Transverse colon (tissue), 4 donors: Measurements from ENCODE around the gene LRP10. TPM values are rescaled to one million over a fixed set of nuclear protein-coding genes. Genes with fewer than 3 reads are reported as not detected.

Source experiments
- DNase-seq: peaks from one replicate; pipeline ENCODE4 v3.0.0-alpha.2; 2019
- H3K27ac ChIP-seq, 4 donors: fragments of 200-600 bp; sonication (generic); 2 replicates each; pipeline ENCODE4 v1.5.1; 2016 to 2018; ENCODE audit warnings: inconsistent platforms in 4 of 4
- H3K27me3 ChIP-seq: fragments of 200-600 bp; sonication (generic); 2 replicates; pipeline ENCODE4 v1.5.1; 2017; ENCODE audit warnings: inconsistent platforms
- H3K36me3 ChIP-seq, 4 donors: fragments of 200-600 bp; sonication (generic); 2 replicates each; pipeline ENCODE4 v1.5.1; 2017 to 2019; ENCODE audit warnings: inconsistent platforms in 4 of 4
- H3K4me1 ChIP-seq, 4 donors: fragments of 200-600 bp; sonication (generic); 2 replicates each; pipeline ENCODE4 v1.5.1; 2017 to 2020; ENCODE audit warnings: inconsistent platforms in 4 of 4
- H3K4me3 ChIP-seq, 4 donors: fragments of 200-600 bp; sonication (generic); 1 replicate in 1 of 4; 2 replicates in 3 of 4; pipeline versions ENCODE4 v1.5.1 to v1.6.1; 2017 to 2019; ENCODE audit warnings: inconsistent platforms in 4 of 4
- H3K9me3 ChIP-seq, 2 donors: fragments of 200-600 bp; sonication (generic); 2 replicates each; pipeline ENCODE4 v1.5.1; 2017 to 2019; ENCODE audit warnings: inconsistent platforms in 2 of 2
- EP300 ChIP-seq: sonication (generic); formaldehyde crosslinking; IDR thresholded peaks from one replicate; pipeline ENCODE4 v1.6.1; 2017; ENCODE audit warnings: antibody characterized with exemption, low read depth
- POLR2A ChIP-seq: fragments of 450-650 bp; IDR thresholded peaks from one replicate; pipeline ENCODE4 v1.6.1; 2016; ENCODE audit warnings: antibody characterized with exemption, mild to moderate bottlenecking, moderate library complexity
- POLR2AphosphoS5 ChIP-seq, 3 donors: sonication (generic); formaldehyde crosslinking; IDR thresholded peaks; one replicate each; pipeline ENCODE4 v1.6.1; 2016; ENCODE audit warnings: antibody characterized with exemption in 3 of 3
- WGBS, 2 donors: methylation state at CpG; one replicate each; pipeline ENCODE4 v1.1.5; 2018; ENCODE audit warnings: low coverage in 1 of 2; 5-methylcytosine and 5-hydroxymethylcytosine counted together
- in situ Hi-C, 4 donors: fragments of 200-750 bp; cut with MboI; loops; one replicate each; pipeline versions ENCODE4 v1.15.0 to v1.15.1; 2017; ENCODE audit warnings: low sequenced_read_pairs in 3 of 4, low pct_ligation_motif_present in 1 of 4, low pct_unique_long_range_greater_than_20kb in 1 of 4
- intact Hi-C: fragments of 100-400 bp; cut with DNase I; formaldehyde crosslinking; loops from one replicate; pipeline ENCODE4 v1.15.1; 2023; ENCODE audit warnings: low total_unique reads
- total RNA-seq, 4 donors: library from RNA; depleted of rRNA; stranded (reverse); fragments of >200 nt; gene quantifications; one replicate each; pipeline ENCODE4 v1.1.0, GENCODE V29; 2016
- TF ChIP-seq, protein P1 (sequence below), 5 experiments: fragments of 200-600 bp in 3 of 5; fragments of 450-650 bp in 2 of 5; sonication (generic) in 3 of 5; IDR thresholded peaks; 1 replicate in 2 of 5; 2 replicates in 3 of 5; pipeline ENCODE4 v1.5.1; 2016 to 2017; ENCODE audit warnings: antibody characterized with exemption in 5 of 5, inconsistent platforms in 3 of 5, mild to moderate bottlenecking in 2 of 5, moderate library complexity in 1 of 5

LRP10 gene
- total RNA-seq, 4 donors from 2014 or later: 88.8 to 232 (median 180) TPM

DNA sequence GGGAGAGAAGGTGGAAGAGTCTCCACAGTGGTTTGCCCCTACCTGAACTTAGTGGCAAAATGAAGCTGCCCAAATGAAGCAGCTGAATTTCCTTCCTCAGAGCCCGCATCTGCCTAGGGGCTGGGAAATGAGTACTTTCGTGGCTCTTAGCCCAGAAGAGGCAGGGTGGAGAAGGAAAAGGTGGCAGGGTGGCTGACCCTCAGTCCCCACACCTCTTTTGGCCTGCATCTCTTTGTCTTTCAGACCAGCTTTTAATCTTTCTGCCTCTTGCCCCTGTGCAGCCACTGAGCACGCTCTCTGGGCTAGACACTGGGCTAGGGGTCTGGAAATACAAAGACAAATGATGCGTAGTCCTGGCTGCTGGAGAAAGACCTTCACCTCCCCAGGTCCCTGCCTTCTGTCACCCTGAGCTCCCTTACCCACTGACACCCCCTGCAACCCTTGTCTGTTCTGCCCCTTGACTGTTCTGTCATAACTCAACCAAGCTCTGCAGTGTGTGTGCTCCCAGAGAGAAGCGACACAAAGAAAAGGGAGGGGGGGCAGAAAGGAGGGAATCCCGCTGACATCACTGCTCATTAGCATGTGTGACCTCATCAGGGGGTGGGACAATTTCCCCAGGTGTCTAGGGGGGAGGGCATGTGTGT is 11.1 kb downstream of the LRP10 start:
- TF ChIP-seq, protein P1, sequence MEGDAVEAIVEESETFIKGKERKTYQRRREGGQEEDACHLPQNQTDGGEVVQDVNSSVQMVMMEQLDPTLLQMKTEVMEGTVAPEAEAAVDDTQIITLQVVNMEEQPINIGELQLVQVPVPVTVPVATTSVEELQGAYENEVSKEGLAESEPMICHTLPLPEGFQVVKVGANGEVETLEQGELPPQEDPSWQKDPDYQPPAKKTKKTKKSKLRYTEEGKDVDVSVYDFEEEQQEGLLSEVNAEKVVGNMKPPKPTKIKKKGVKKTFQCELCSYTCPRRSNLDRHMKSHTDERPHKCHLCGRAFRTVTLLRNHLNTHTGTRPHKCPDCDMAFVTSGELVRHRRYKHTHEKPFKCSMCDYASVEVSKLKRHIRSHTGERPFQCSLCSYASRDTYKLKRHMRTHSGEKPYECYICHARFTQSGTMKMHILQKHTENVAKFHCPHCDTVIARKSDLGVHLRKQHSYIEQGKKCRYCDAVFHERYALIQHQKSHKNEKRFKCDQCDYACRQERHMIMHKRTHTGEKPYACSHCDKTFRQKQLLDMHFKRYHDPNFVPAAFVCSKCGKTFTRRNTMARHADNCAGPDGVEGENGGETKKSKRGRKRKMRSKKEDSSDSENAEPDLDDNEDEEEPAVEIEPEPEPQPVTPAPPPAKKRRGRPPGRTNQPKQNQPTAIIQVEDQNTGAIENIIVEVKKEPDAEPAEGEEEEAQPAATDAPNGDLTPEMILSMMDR (IDR thresholded peaks at IDR 0.05): no peak
- TF ChIP-seq EP300 (no peak), POLR2AphosphoS5 (IDR thresholded peaks at IDR 0.05) (no peak), POLR2A (no peak)
- Histone ChIP-seq H3K9me3 (no peaks in the 10 kb centered on the region), H3K4me3 (no peak overlapping the region), H3K27me3 (no peaks in the 10 kb centered on the region), H3K36me3 (peaks cover 0 to 10% (median 4%) of the 10 kb centered on the region in 4 donors), H3K4me1 (peaks cover 13 to 34% (median 15%) of the 10 kb centered on the region in 4 donors), H3K27ac (no peak overlapping the region)
- intact Hi-C loops: no loop called here
- in situ Hi-C loops: no loop called here
- 33 to 42% methylated on average over 3 to 6 of the region's 6 CpGs for WGBS, 2 donors
- DNase-seq: peak; percentile 55

GRCh38 chr14:22883173-22883976 is 11.8 kb downstream of the LRP10 start, which contains the start of gene REM2:
Gene REM2, plus strand, starts transcription at chr14:22883222. Its CDS starts 66 bp downstream, at chr14:22883288.
- no peak within 1 kb of the TSS for H3K4me3 ChIP-seq
- WGBS, 2 donors: 29 to 90% methylated on average over 2 to 15 of the region's 15 CpGs
- H3K9me3 ChIP-seq: no peaks in the 10 kb centered on the region
- in situ Hi-C loops: no loop called here
- TF ChIP-seq POLR2A (no peak), EP300 (no peak), POLR2AphosphoS5 (IDR thresholded peaks at IDR 0.05) (peak in 1 of 3 donors; percentile 7)
- TF ChIP-seq, protein P1 (IDR thresholded peaks at IDR 0.05): no peak
- H3K36me3 ChIP-seq: peaks cover 0 to 3% (median under 1%) of the 10 kb centered on the region in 4 donors
- intact Hi-C loops: no loop called here
- H3K27me3 ChIP-seq: no peaks in the 10 kb centered on the region
- no peak for DNase-seq
- H3K27ac ChIP-seq: no peak within 1 kb of the TSS
- H3K4me1 ChIP-seq: peaks cover 13 to 41% (median 15%) of the 10 kb centered on the region in 4 donors

GRCh38 chr14:22884076-22884737 is 12.7 kb downstream of the LRP10 start:
- H3K27me3 ChIP-seq: no peaks in the 10 kb centered on the region
- H3K36me3 ChIP-seq: no peaks in the 10 kb centered on the region
- H3K27ac ChIP-seq: no peak overlapping the region
- in situ Hi-C loops: no loop called here
- intact Hi-C loops: no loop called here
- WGBS, 2 donors: 83 to 91% methylated on average over 1 to 7 of the region's 7 CpGs
- no peak overlapping the region for H3K4me3 ChIP-seq
- peaks cover 13 to 44% (median 15%) of the 10 kb centered on the region in 4 donors for H3K4me1 ChIP-seq
- no peak for TF ChIP-seq EP300
- H3K9me3 ChIP-seq: no peaks in the 10 kb centered on the region
- DNase-seq: no peak

DNA sequence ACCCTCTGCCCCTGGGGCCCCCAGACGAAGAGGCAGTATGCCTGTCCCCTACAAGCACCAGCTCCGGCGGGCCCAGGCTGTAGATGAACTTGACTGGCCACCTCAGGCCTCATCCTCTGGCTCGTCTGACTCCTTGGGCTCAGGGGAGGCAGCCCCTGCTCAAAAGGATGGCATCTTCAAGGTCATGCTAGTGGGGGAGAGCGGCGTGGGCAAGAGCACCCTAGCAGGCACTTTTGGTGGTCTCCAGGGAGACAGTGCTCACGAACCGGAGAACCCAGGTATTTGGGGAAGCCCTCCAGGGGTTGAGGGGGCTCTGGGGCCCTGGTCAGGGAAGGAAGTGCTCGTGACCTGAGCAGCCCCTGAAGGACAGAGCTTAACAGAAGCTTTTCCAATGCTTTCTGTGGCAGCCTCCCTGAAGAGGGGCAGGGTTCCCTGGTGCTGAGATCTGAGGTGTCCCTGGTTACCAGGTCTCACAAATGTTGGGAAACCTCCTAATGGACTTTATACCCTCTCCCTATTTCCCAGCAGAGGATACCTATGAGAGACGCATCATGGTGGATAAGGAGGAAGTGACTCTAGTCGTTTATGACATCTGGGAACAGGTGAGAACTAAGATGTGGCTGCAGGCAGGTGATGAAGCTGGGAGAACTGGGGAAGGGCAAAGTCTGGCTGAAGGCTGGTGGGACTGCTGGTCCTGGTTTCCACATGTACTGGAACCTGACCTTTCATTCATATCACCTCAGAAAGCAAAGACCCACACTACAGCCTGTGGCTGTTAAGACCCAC is 13.4 kb downstream of the LRP10 start:
- Histone ChIP-seq H3K9me3 (no peaks in the 10 kb centered on the region), H3K4me1 (peaks cover 13 to 44% (median 15%) of the 10 kb centered on the region in 4 donors), H3K27me3 (no peaks in the 10 kb centered on the region), H3K36me3 (no peaks in the 10 kb centered on the region), H3K27ac (no peak overlapping the region), H3K4me3 (no peak overlapping the region)
- TF ChIP-seq, protein P1 (IDR thresholded peaks at IDR 0.05): no peak
- no peak for TF ChIP-seq POLR2AphosphoS5 (IDR thresholded peaks at IDR 0.05)
- TF ChIP-seq EP300: no peak
- TF ChIP-seq POLR2A: no peak
- intact Hi-C loops: no loop called here
- 89% methylated on average over 9 of the region's 11 CpGs; no CpG with 5 or more reads in 1 of the 2 donors for WGBS, 2 donors
- no peak for DNase-seq
- in situ Hi-C loops: no loop called here
